Adrenal gland (tissue), 12 donors: ENCODE measurements around the gene CMYA5. TPM values are rescaled to one million over a fixed set of nuclear protein-coding genes. Genes with fewer than 3 reads are reported as not detected.

Experiments
- DNase-seq, 7 donors: peaks; one replicate each; pipeline ENCODE4 v3.0.0-alpha.2; 2019 to 2020
- H3K27ac ChIP-seq, 5 donors: fragments of 200-600 bp; sonication (generic) in 4 of 5; 1 replicate in 3 of 5; 2 replicates in 2 of 5; pipeline versions ENCODE4 v1.5.1 to v1.8.0; 2016 to 2020; ENCODE audit warnings: mild to moderate bottlenecking in 1 of 5
- H3K27me3 ChIP-seq: fragments of 200-600 bp; 2 replicates; pipeline ENCODE4 v1.8.0; 2021
- H3K36me3 ChIP-seq, 2 donors: fragments of 200-600 bp; replicated peaks in 1 of 2; 1 replicate in 1 of 2; 2 replicates in 1 of 2; pipeline versions ENCODE4 v1.5.1 to v1.8.0; 2018 to 2022
- H3K4me1 ChIP-seq, 2 donors: fragments of 200-600 bp; replicated peaks in 1 of 2; 1 replicate in 1 of 2; 2 replicates in 1 of 2; pipeline versions ENCODE4 v1.5.1 to v1.8.0; 2018 to 2021
- H3K4me3 ChIP-seq, 4 donors: fragments of 200-600 bp; sonication (generic) in 3 of 4; one replicate each; pipeline ENCODE4 v1.5.1; 2016 to 2018
- H3K9me3 ChIP-seq, 3 donors: fragments of 200-600 bp; sonication (generic) in 1 of 3; replicated peaks in 1 of 3; 1 replicate in 2 of 3; 2 replicates in 1 of 3; pipeline versions ENCODE4 v1.5.1 to v1.8.0; 2016 to 2021
- CTCF ChIP-seq, 6 experiments: fragments of 450-650 bp in 4 of 6; fragments of 200-600 bp in 2 of 6; sonication (generic) in 1 of 6; IDR thresholded peaks; 1 replicate in 5 of 6; 2 replicates in 1 of 6; pipeline versions ENCODE4 v1.5.1 to v1.8.0; 2016 to 2021; ENCODE audit warnings: antibody characterized with exemption in 6 of 6, mild to moderate bottlenecking in 2 of 6, moderate library complexity in 1 of 6
- POLR2A ChIP-seq, 2 donors: fragments of 450-650 bp; IDR thresholded peaks; one replicate each; pipeline ENCODE4 v1.6.1; 2017; ENCODE audit warnings: antibody characterized with exemption in 2 of 2, mild to moderate bottlenecking in 2 of 2, moderate library complexity in 1 of 2
- WGBS, 4 donors: extraction: QIAGEN DNeasy Blood & Tissue Kit in 2 of 4; methylation state at CpG; one replicate each; pipeline versions ENCODE4 v1.1.5 to v1.1.7; 2013 to 2017; 5-methylcytosine and 5-hydroxymethylcytosine counted together
- intact Hi-C, 2 donors: fragments of 100-400 bp; cut with DNase I; formaldehyde crosslinking; loops; one replicate each; pipeline versions ENCODE4 v1.14.1 to v1.15.0; 2022 to 2023
- polyA plus RNA-seq, 3 donors: library from polyadenylated mRNA; stranded (reverse); fragments of 200-250 nt in 2 of 3; fragments of 350-450 nt in 1 of 3; fragmentation: Illumina TruSeq in 1 of 3; extraction: RNeasy Lipid Tissue Mini Kit (QIAGEN cat#74804) in 1 of 3; gene quantifications; one replicate each; pipeline ENCODE4 v1.2.3, GENCODE V29; 2013 to 2014
- total RNA-seq, 9 donors: library from RNA; depleted of rRNA in 4 of 9; stranded (reverse); fragments of >200 nt in 4 of 9; fragments of 120-200 nt in 1 of 9; fragmentation: NEBNext Ultra II Directional in 1 of 9; extraction: Animal tissue kit (Norgen Biotek cat#: 25700) in 1 of 9; gene quantifications; one replicate each; pipeline versions ENCODE4 v1.1.0 to v1.2.4, GENCODE V29; 2013 to 2023
- donor health status: healthy with polysubstance abuse.
- donor health status: Bipolar disorder and iron deficiency.
- donor health status: DM: yes; HTN: yes; CAD: no.
- donor health status: DM: no; HTN: no; CAD: no.
- donor health status: DM: no; HTN: no; CAD: no.
- donor health status: DM: yes; HTN: yes; CAD: no.

Gene CMYA5
- total and polyA plus RNA-seq, 12 donors, result 0.11 to 5.6 (median 0.40) TPM

GRCh38 chr5:79750611-79751510, 61.2 kb downstream of the CMYA5 start:
- Histone ChIP-seq H3K27me3 (no peaks in the 10 kb centered on the region), H3K4me3 (no peak overlapping the region), H3K36me3 (no peaks in the 10 kb centered on the region), H3K9me3 (no peaks in the 10 kb centered on the region), H3K27ac (no peak overlapping the region), H3K4me1 (no peaks in the 10 kb centered on the region)
- 68 to 79% (median 70%) methylated on average over 8 of the region's 8 CpGs for WGBS, 4 donors
- TF ChIP-seq POLR2A (IDR thresholded peaks at IDR 0.05) (no peak), CTCF (IDR thresholded peaks at IDR 0.05) (no peak)
- no peak for DNase-seq
- intact Hi-C loops, result no loop called here

GRCh38 chr5:79753092-79753491, 63.5 kb downstream of the CMYA5 start:
- no peak overlapping the region for H3K4me3 ChIP-seq
- H3K4me1 ChIP-seq, result no peaks in the 10 kb centered on the region
- intact Hi-C loops, result no loop called here
- WGBS, 4 donors, result 67 to 86% (median 80%) methylated on average over 1 of the region's 1 CpG
- no peaks in the 10 kb centered on the region for H3K36me3 ChIP-seq
- no peaks in the 10 kb centered on the region for H3K27me3 ChIP-seq
- TF ChIP-seq POLR2A (IDR thresholded peaks at IDR 0.05), result no peak
- no peak for TF ChIP-seq CTCF (IDR thresholded peaks at IDR 0.05)
- no peak for DNase-seq
- no peak overlapping the region for H3K27ac ChIP-seq
- no peaks in the 10 kb centered on the region for H3K9me3 ChIP-seq

GRCh38 chr5:79753877-79754645, 64.4 kb downstream of the CMYA5 start:
- H3K27me3 ChIP-seq, result no peaks in the 10 kb centered on the region
- H3K27ac ChIP-seq, result no peak overlapping the region
- intact Hi-C loops, result no loop called here
- H3K36me3 ChIP-seq, result no peaks in the 10 kb centered on the region
- H3K4me3 ChIP-seq, result no peak overlapping the region
- 80 to 86% (median 83%) methylated on average over 8 of the region's 8 CpGs for WGBS, 4 donors
- TF ChIP-seq POLR2A (IDR thresholded peaks at IDR 0.05) (no peak), CTCF (IDR thresholded peaks at IDR 0.05) (no peak)
- DNase-seq, result no peak
- no peaks in the 10 kb centered on the region for H3K4me1 ChIP-seq
- H3K9me3 ChIP-seq, result no peaks in the 10 kb centered on the region

- DNase-seq, result no peak
- Histone ChIP-seq H3K36me3 (no peaks in the 10 kb centered on the region), H3K4me3 (no peak overlapping the region), H3K4me1 (no peaks in the 10 kb centered on the region), H3K27ac (no peak overlapping the region), H3K9me3 (no peaks in the 10 kb centered on the region), H3K27me3 (no peaks in the 10 kb centered on the region)
- 88 to 90% (median 89%) methylated on average over 7 of the region's 7 CpGs for WGBS, 4 donors
- intact Hi-C loops, result no loop called here
- TF ChIP-seq CTCF (IDR thresholded peaks at IDR 0.05), result no peak
- no peak for TF ChIP-seq POLR2A (IDR thresholded peaks at IDR 0.05)
Observed at GRCh38 chr5:79754865-79755555, 65.4 kb downstream of the CMYA5 start.
